Measurements from ENCODE around the gene NCF2. TPM values are rescaled to one million over a fixed set of nuclear protein-coding genes. Genes with fewer than 3 reads are reported as not detected.

Gene NCF2
- total RNA-seq, 2 experiments from 2014 or later, result 21.5 to 23.0 TPM

GRCh38 chr1:183575606-183576005 is 14.7 kb downstream of the NCF2 start:
- ChIA-PET POLR2A (no interaction called here), CTCF (no interaction called here)
- DNase-seq, result no peak
- Mint-ChIP-seq H3K9me3 (no peaks in the 10 kb centered on the region), H3K4me1 (peaks cover 13% of the 10 kb centered on the region), H3K4me3 (no peak overlapping the region), H3K36me3 (ENCODE audit: low read depth) (peaks cover 16% of the 10 kb centered on the region), H3K27ac (no peak overlapping the region), H3K27me3 (peaks cover 2% of the 10 kb centered on the region)

DNA sequence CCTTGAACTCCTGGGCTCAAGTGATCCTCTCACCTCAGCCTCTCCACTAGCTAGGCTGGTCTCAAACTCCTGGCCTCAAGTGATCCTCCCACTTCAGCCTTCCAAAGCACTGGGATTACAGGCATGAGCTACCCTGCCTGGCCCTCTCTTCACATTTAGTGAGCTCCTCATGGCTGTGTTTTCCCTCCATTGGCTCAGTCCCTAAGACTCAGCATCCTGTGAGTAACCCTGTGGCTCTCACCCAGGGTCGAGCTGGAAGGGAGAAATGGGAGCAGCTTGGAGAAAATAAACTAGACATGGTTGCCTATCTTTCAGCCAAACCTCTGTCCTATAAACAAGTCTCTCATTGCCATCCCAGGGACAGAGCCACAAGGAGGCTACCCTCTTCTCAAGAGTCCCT is 17.5 kb downstream of the NCF2 start:
- Mint-ChIP-seq H3K4me3 (no peak overlapping the region), H3K27me3 (no peaks in the 10 kb centered on the region), H3K4me1 (peaks cover 7% of the 10 kb centered on the region), H3K36me3 (ENCODE audit: low read depth) (peaks cover 25% of the 10 kb centered on the region), H3K27ac (no peak overlapping the region), H3K9me3 (no peaks in the 10 kb centered on the region)
- DNase-seq, result no peak
- ChIA-PET CTCF (no interaction called here), POLR2A (interaction anchor here (1.1 kb wide), 1 partner anchor 9 kb away, joined by 3 read pairs; no protein-coding TSS in a partner anchor)

GRCh38 chr1:183571678-183572268 is 18.5 kb downstream of the NCF2 start:
- H3K9me3 Mint-ChIP-seq, result no peaks in the 10 kb centered on the region
- H3K36me3 Mint-ChIP-seq (ENCODE audit: low read depth), result peaks cover 28% of the 10 kb centered on the region
- no peak overlapping the region for H3K27ac Mint-ChIP-seq
- H3K4me1 Mint-ChIP-seq, result peaks cover 12% of the 10 kb centered on the region
- CTCF ChIA-PET, result no interaction called here
- POLR2A ChIA-PET, result no interaction called here
- no peaks in the 10 kb centered on the region for H3K27me3 Mint-ChIP-seq
- no peak overlapping the region for H3K4me3 Mint-ChIP-seq
- DNase-seq, result no peak

- Mint-ChIP-seq H3K27ac (no peak overlapping the region), H3K27me3 (no peaks in the 10 kb centered on the region), H3K9me3 (no peaks in the 10 kb centered on the region), H3K4me1 (peaks cover 12% of the 10 kb centered on the region), H3K4me3 (no peak overlapping the region), H3K36me3 (ENCODE audit: low read depth) (peaks cover 27% of the 10 kb centered on the region)
- ChIA-PET POLR2A (interaction anchor here (0.7 kb wide), 1 partner anchor 28 kb away, joined by 3 read pairs; no protein-coding TSS in a partner anchor), CTCF (interaction anchor here (1.5 kb wide), 1 partner anchor 9 kb away, joined by 3 read pairs; no protein-coding TSS in a partner anchor)
- DNase-seq, result no peak
Observed at GRCh38 chr1:183570451-183570850, 19.8 kb downstream of the NCF2 start.

- Mint-ChIP-seq H3K4me3 (no peak overlapping the region), H3K27me3 (no peaks in the 10 kb centered on the region), H3K9me3 (no peaks in the 10 kb centered on the region), H3K27ac (no peak overlapping the region), H3K36me3 (ENCODE audit: low read depth) (peaks cover 31% of the 10 kb centered on the region), H3K4me1 (peaks cover 12% of the 10 kb centered on the region)
- POLR2A ChIA-PET, result interaction anchor here (2.1 kb wide), 1 partner anchor 9 kb away, joined by 6 read pairs; no protein-coding TSS in a partner anchor
- CTCF ChIA-PET, result interaction anchor here (1.5 kb wide), 1 partner anchor 10 kb away, joined by 3 read pairs; no protein-coding TSS in a partner anchor
- no peak for DNase-seq
Observed at GRCh38 chr1:183569801-183570200, 20.5 kb downstream of the NCF2 start.

DNA sequence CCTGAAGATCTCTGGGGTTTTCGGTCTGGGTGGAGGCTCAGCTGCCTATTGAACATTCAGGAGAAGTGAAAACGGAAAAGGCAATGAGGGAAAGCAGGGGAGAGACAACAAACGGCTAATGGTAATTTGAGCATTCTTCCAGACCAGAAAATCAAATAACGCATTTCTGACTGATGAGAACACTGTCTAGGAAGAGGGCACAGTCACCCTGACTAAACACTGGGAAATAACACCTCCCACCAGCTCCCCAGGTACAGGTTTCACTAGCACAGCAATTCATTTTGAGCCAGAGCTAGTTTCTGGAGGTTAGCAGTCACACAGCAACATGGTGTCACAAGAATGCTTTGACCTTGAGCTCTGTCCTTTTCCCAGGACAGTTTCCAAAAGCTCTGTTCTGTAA is 21.1 kb downstream of the NCF2 start:
- Mint-ChIP-seq H3K4me3 (no peak overlapping the region), H3K9me3 (no peaks in the 10 kb centered on the region), H3K36me3 (ENCODE audit: low read depth) (peaks cover 31% of the 10 kb centered on the region), H3K27ac (no peak overlapping the region), H3K27me3 (no peaks in the 10 kb centered on the region), H3K4me1 (peaks cover 12% of the 10 kb centered on the region)
- DNase-seq, result no peak
- ChIA-PET CTCF (interaction anchor here (1.5 kb wide), 1 partner anchor 11 kb away, joined by 3 read pairs; no protein-coding TSS in a partner anchor), POLR2A (interaction anchor here (2.1 kb wide), 1 partner anchor 10 kb away, joined by 6 read pairs; no protein-coding TSS in a partner anchor)

DNA sequence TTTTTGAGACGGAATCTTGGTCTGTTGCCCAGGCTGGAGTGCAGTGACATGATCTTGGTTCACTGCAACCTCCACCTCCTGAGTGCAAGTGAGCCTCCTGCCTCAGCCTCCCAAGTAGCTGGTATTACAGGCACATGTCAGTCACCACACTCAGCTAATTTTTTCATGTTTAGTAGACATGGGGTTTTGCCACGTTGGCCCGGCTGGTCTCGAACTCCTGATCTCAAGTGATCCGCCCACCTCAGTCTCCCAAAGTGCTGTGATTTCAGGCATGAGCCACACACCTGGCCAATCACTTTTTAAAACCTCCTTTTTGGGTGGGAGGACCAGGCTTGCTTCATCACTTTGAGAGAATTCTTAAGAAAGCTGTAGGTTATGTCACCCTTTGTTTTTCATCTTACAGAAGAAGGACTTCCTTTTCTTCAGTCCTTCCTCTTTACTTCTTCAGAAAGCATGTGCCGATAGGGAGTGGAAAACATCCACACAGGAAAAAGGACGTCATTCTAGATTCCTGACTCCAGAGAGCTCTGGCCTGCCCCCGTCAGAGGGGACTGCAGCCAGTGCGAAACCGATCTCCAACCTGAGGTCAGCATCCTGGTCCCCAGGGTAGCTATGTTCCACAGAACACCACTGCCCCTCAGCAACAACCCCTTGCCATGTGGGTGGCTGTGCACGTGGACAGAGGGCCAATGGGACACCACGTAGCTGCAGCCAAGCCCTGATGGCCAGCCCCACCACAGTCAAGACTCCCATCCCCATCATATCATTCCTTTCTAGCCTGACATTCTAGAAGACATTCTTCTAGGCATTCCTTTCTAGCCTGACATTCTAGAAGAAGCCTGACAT is 21.9 kb downstream of the NCF2 start:
- H3K27me3 Mint-ChIP-seq, result no peaks in the 10 kb centered on the region
- H3K36me3 Mint-ChIP-seq (ENCODE audit: low read depth), result peaks cover 31% of the 10 kb centered on the region
- CTCF ChIA-PET, result interaction anchor here (1.5 kb wide), 1 partner anchor 11 kb away, joined by 3 read pairs; no protein-coding TSS in a partner anchor
- no peak overlapping the region for H3K27ac Mint-ChIP-seq
- no peaks in the 10 kb centered on the region for H3K9me3 Mint-ChIP-seq
- DNase-seq, result no peak
- no peak overlapping the region for H3K4me3 Mint-ChIP-seq
- H3K4me1 Mint-ChIP-seq, result peaks cover 12% of the 10 kb centered on the region
- POLR2A ChIA-PET, result interaction anchor here (2.1 kb wide), 1 partner anchor 11 kb away, joined by 6 read pairs; no protein-coding TSS in a partner anchor

DNA sequence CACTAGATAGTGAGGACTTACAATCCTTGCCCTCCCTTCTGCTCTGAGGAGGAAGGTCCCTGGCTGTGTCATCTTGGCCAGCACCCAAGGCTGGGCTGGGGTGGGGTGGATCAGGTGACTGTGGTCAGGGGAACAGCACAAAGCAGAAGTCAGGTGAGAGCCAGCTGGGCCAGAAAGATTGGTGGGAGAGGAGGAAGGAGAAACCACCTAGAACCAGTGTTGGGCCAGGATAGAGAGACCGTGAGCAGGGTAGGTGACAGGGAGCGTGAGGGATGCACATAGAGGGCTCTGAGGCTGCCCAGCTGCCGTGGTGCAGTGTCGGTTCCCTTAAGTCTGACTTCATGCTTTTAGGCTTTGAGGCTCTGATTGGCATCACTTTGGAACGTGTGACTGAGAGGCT is 22.7 kb downstream of the NCF2 start:
- no peak for DNase-seq
- Mint-ChIP-seq H3K27ac (no peak overlapping the region), H3K4me1 (peaks cover 12% of the 10 kb centered on the region), H3K27me3 (no peaks in the 10 kb centered on the region), H3K9me3 (no peaks in the 10 kb centered on the region), H3K4me3 (no peak overlapping the region), H3K36me3 (ENCODE audit: low read depth) (peaks cover 27% of the 10 kb centered on the region)
- ChIA-PET CTCF (no interaction called here), POLR2A (no interaction called here)

GRCh38 chr1:183566026-183566425 is 24.2 kb downstream of the NCF2 start:
- ChIA-PET CTCF (interaction anchor here (1.4 kb wide), 1 partner anchor 119 kb away, joined by 3 read pairs; no protein-coding TSS in a partner anchor), POLR2A (interaction anchor here (1.1 to 1.3 kb wide), 2 partner anchors 11 to 14 kb away, joined by 3 to 6 read pairs; no protein-coding TSS in a partner anchor)
- no peak for DNase-seq
- Mint-ChIP-seq H3K4me3 (no peak overlapping the region), H3K36me3 (ENCODE audit: low read depth) (peaks cover 24% of the 10 kb centered on the region), H3K27ac (no peak overlapping the region), H3K27me3 (no peaks in the 10 kb centered on the region), H3K4me1 (peaks cover 12% of the 10 kb centered on the region), H3K9me3 (no peaks in the 10 kb centered on the region)

DNA sequence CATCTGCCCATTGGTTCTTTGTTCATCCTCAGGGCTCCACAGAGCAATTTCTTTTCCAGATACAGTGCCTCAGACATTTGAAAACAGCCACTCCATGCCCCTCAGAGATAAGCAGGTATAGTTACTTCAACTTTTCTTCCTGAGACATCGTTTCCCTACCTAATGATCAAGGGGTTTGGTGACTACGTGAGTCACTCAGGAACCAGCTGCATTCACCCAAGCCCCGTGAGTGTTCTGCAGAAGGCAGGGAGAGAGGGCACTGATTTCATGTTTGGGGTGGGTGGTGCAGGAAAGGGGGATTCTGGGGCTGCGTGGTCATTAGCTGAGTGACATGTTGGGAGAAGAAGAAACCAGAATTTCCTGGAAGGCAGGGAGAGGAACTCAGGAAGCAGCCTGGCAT is 25.0 kb downstream of the NCF2 start:
- Mint-ChIP-seq H3K36me3 (ENCODE audit: low read depth) (peaks cover 30% of the 10 kb centered on the region), H3K4me1 (peaks cover 12% of the 10 kb centered on the region), H3K27me3 (no peaks in the 10 kb centered on the region), H3K4me3 (no peak overlapping the region), H3K9me3 (no peaks in the 10 kb centered on the region), H3K27ac (no peak overlapping the region)
- no peak for DNase-seq
- ChIA-PET POLR2A (interaction anchor here (1.1 to 1.3 kb wide), 2 partner anchors 12 to 15 kb away, joined by 3 to 6 read pairs; no protein-coding TSS in a partner anchor), CTCF (interaction anchor here (0.6 to 1.4 kb wide), 2 partner anchors 71 to 120 kb away, joined by 3 read pairs; no protein-coding TSS in a partner anchor)

DNA sequence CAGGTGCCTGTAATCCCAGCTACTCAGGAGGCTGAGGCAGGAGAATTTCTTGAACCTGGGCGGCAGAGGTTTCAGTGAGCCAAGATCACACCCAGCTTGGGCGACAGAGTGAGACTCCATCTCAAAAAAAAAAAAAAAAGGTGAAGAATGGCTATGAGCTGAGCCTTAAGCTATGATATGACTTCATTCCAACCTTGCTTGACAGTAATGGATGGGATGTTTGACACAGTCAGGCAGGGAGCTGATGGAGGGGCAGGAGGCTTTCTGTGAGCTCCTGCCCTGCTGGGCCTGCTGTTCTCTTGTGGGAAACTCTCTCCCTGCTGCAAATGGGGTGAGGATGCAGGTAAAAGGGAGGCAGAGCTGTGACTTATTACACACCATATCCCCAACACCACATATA is 27.6 kb downstream of the NCF2 start:
- H3K4me3 Mint-ChIP-seq, result no peak overlapping the region
- ChIA-PET CTCF (interaction anchor here (1.6 kb wide), 1 partner anchor 55 kb away, joined by 3 read pairs; no protein-coding TSS in a partner anchor), POLR2A (interaction anchor here (1.0 to 1.4 kb wide), 2 partner anchors 17 to 27 kb away, joined by 3 to 4 read pairs; partner anchors contain the start of gene NCF2)
- no peak overlapping the region for H3K27ac Mint-ChIP-seq
- H3K9me3 Mint-ChIP-seq, result no peaks in the 10 kb centered on the region
- no peaks in the 10 kb centered on the region for H3K27me3 Mint-ChIP-seq
- H3K4me1 Mint-ChIP-seq, result peaks cover 5% of the 10 kb centered on the region
- no peak for DNase-seq
- H3K36me3 Mint-ChIP-seq (ENCODE audit: low read depth), result peaks cover 31% of the 10 kb centered on the region

DNA sequence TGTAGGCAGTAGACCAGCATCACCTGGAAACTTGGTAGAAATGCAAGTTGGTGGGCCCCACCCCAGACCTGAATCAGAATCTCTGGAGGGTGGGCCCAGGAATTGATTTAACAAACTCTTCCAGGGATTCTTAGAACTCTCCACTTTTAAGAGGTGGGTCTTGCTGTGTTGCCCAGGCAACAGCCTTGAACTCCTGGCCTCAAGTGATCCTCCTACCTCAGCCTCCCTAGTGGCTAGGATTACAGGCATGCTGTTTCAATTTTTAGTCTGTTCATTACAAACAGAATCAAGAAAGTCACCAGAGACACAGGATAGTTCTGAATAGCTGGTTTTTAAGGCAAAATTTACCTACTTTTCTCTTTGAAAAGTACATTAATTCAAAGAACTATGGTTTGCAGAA is 31.2 kb downstream of the NCF2 start:
- H3K9me3 Mint-ChIP-seq, result no peaks in the 10 kb centered on the region
- ChIA-PET CTCF (no interaction called here), POLR2A (no interaction called here)
- no peaks in the 10 kb centered on the region for H3K27me3 Mint-ChIP-seq
- H3K4me1 Mint-ChIP-seq, result no peaks in the 10 kb centered on the region
- no peak overlapping the region for H3K4me3 Mint-ChIP-seq
- no peak for DNase-seq
- no peak overlapping the region for H3K27ac Mint-ChIP-seq
- H3K36me3 Mint-ChIP-seq (ENCODE audit: low read depth), result peaks cover 49% of the 10 kb centered on the region

- H3K27ac Mint-ChIP-seq, result no peak overlapping the region
- H3K36me3 Mint-ChIP-seq (ENCODE audit: low read depth), result peaks cover 74% of the 10 kb centered on the region
- H3K4me1 Mint-ChIP-seq, result no peaks in the 10 kb centered on the region
- H3K27me3 Mint-ChIP-seq, result no peaks in the 10 kb centered on the region
- no peak for DNase-seq
- CTCF ChIA-PET, result no interaction called here
- no peak overlapping the region for H3K4me3 Mint-ChIP-seq
- H3K9me3 Mint-ChIP-seq, result no peaks in the 10 kb centered on the region
- POLR2A ChIA-PET, result interaction anchor here (1.4 kb wide), 1 partner anchor 15 kb away, joined by 3 read pairs; no protein-coding TSS in a partner anchor
Observed at GRCh38 chr1:183554577-183554976, 35.7 kb downstream of the NCF2 start.

Measured in activated CD4-positive, alpha-beta memory T cell treated with anti-CD3 and anti-CD28 coated beads, Interleukin-2, amount 10 ng/mL, durations not matched to agents 7 days and 5 days (primary cell).